ENCODE data around the gene EBLN2. TPM values are rescaled to one million over a fixed set of nuclear protein-coding genes. Genes with fewer than 3 reads are reported as not detected.
A peak's percentile ranks its signal among the peaks of the same experiment; 100 is the strongest.

Gene EBLN2
- total and polyA plus RNA-seq, 2 donors from 2014 or later: 0.24 to 4.5 TPM

DNA sequence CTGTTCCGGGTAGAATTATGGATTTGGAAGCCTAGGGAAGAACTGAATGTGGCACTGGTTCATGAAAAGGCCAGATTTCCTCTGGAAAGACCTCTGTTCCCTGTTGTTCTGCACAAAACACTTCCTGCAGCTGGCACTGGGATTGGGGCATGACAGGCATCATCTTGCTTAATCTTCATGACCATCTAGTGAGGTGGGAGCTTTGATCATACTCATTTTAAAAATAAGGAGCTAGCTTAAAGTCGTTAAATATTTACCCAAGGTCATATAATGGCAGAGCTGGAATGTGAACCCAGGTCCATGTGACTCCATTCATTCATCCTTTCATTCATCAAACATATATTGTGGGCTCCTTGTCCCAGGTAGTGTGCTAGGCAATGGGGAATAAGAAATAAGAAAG lies 40.4 kb downstream of the EBLN2 start:
- DNase-seq: peak in 2 of 5 donors; percentile 42 to 43
- TF ChIP-seq, protein P1, sequence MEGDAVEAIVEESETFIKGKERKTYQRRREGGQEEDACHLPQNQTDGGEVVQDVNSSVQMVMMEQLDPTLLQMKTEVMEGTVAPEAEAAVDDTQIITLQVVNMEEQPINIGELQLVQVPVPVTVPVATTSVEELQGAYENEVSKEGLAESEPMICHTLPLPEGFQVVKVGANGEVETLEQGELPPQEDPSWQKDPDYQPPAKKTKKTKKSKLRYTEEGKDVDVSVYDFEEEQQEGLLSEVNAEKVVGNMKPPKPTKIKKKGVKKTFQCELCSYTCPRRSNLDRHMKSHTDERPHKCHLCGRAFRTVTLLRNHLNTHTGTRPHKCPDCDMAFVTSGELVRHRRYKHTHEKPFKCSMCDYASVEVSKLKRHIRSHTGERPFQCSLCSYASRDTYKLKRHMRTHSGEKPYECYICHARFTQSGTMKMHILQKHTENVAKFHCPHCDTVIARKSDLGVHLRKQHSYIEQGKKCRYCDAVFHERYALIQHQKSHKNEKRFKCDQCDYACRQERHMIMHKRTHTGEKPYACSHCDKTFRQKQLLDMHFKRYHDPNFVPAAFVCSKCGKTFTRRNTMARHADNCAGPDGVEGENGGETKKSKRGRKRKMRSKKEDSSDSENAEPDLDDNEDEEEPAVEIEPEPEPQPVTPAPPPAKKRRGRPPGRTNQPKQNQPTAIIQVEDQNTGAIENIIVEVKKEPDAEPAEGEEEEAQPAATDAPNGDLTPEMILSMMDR (IDR thresholded peaks at IDR 0.05; ENCODE audit: borderline replicate concordance, extremely low read depth, insufficient read depth): no peak

DNA sequence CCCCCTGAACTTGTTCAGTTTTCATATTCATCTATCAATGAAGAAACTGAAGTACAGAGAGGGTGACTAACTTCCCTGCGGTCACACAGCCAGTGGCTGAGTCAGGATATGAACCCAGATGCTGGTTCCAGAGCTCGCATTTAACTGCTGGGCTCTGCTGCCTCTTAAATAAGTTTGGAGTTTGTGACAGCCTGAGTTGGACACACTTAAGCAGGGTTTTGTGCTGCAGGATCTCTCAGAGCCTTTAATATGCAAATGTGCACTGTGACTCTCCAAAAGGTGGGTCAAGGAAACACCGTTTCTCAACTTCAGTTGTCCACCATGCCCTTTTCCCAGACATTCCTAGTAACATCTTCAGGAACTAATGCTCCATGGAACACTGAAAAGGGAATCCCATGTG lies 45.8 kb downstream of the EBLN2 start:
- Histone ChIP-seq H3K4me3 (ENCODE audit: low read length in 3 of 3) (no peak overlapping the region), H3K4me1 (ENCODE audit: control insufficient read depth in 2 of 3, insufficient read depth in 2 of 3, low read depth in 1 of 3, low read length in 3 of 3) (no peaks in the 10 kb centered on the region), H3K9ac (ENCODE audit: low read length in 3 of 3) (no peak overlapping the region), H3K9me3 (ENCODE audit: control insufficient read depth in 2 of 3, insufficient read depth in 1 of 3, low read length in 3 of 3) (no peaks in the 10 kb centered on the region), H3K27ac (ENCODE audit: low read depth in 2 of 2, low read length in 2 of 2) (no peak overlapping the region), H3K36me3 (ENCODE audit: control insufficient read depth in 2 of 3, insufficient read depth in 3 of 3, low read length in 3 of 3) (no peaks in the 10 kb centered on the region), H3K27me3 (ENCODE audit: control insufficient read depth, insufficient read depth, low read length) (no peaks in the 10 kb centered on the region)
- DNase-seq (no peak), FAIRE-seq (no peak)
- TF ChIP-seq, protein P1 (IDR thresholded peaks at IDR 0.05; ENCODE audit: borderline replicate concordance, extremely low read depth, insufficient read depth): no peak
- intact Hi-C loops (cut with DNase I): no loop called here

More for the DNA sequence above, 40.4 kb downstream of the EBLN2 start:
- Histone ChIP-seq H3K9me3 (ENCODE audit: control insufficient read depth in 2 of 3, insufficient read depth in 1 of 3, low read length in 3 of 3) (no peaks in the 10 kb centered on the region), H3K4me3 (ENCODE audit: low read length in 3 of 3) (no peak overlapping the region), H3K4me1 (ENCODE audit: control insufficient read depth in 2 of 3, insufficient read depth in 2 of 3, low read depth in 1 of 3, low read length in 3 of 3) (no peaks in the 10 kb centered on the region), H3K27me3 (ENCODE audit: control insufficient read depth, insufficient read depth, low read length) (no peaks in the 10 kb centered on the region), H3K9ac (ENCODE audit: low read length in 3 of 3) (no peak overlapping the region), H3K36me3 (ENCODE audit: control insufficient read depth in 2 of 3, insufficient read depth in 3 of 3, low read length in 3 of 3) (no peaks in the 10 kb centered on the region), H3K27ac (ENCODE audit: low read depth in 2 of 2, low read length in 2 of 2) (no peak overlapping the region)
- FAIRE-seq: no peak
- intact Hi-C loops (cut with DNase I): loop anchor here (5.0 kb wide), 1 partner anchor 330 kb away; no protein-coding TSS in a partner anchor

DNA sequence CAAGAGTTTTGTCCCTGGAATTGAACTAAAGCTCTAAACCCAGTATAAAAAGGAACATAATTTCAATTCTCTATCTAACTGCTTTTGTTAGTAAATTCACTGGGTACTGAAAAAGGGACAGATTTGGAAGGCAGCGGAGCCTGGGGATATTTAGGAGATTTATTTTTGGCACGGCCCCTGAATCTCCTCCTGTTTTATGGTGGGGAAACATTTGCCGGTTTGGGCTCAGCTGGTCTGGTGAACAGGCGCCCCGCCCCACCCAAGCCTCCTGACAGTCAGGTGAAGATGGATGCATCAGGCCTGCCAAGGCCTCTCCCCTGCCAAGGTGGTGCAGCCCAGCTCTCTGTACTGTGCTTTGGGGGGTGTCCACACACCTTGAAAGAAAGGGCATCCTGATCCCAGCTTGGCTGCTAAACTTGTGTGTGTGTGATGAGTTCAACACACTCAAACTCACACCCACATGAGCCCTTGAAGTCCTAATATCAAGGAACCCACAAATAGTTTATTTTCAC lies 46.3 kb downstream of the EBLN2 start:
- no peaks in the 10 kb centered on the region for H3K9me3 ChIP-seq (ENCODE audit: control insufficient read depth in 2 of 3, insufficient read depth in 1 of 3, low read length in 3 of 3)
- no peaks in the 10 kb centered on the region for H3K27me3 ChIP-seq (ENCODE audit: control insufficient read depth, insufficient read depth, low read length)
- intact Hi-C loops (cut with DNase I): no loop called here
- H3K4me1 ChIP-seq (ENCODE audit: control insufficient read depth in 2 of 3, insufficient read depth in 2 of 3, low read depth in 1 of 3, low read length in 3 of 3): no peaks in the 10 kb centered on the region
- DNase-seq: no peak
- no peaks in the 10 kb centered on the region for H3K36me3 ChIP-seq (ENCODE audit: control insufficient read depth in 2 of 3, insufficient read depth in 3 of 3, low read length in 3 of 3)
- TF ChIP-seq, protein P1 (IDR thresholded peaks at IDR 0.05; ENCODE audit: borderline replicate concordance, extremely low read depth, insufficient read depth): no peak
- H3K27ac ChIP-seq (ENCODE audit: low read depth in 2 of 2, low read length in 2 of 2): no peak overlapping the region
- no peak overlapping the region for H3K4me3 ChIP-seq (ENCODE audit: low read length in 3 of 3)
- FAIRE-seq: no peak
- no peak overlapping the region for H3K9ac ChIP-seq (ENCODE audit: low read length in 3 of 3)

DNA sequence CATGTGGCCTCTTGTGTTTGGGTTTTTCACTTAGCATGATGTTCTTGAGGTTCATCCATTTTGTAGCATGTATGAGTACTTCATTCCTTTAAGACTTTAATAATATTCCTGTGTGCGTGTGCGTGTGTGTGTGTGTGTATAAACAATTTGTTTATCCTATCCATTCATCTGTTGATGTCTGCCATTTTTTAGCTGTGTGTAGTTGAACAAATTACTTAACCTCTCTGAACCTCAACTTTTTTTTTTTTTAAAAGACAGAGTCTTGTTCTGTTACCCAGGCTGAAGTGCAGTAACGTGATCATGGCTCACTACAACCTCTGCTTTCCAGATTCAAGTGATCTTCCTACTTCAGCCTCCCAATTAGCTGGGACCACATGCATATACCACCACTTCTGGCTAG lies 47.3 kb downstream of the EBLN2 start:
- Histone ChIP-seq H3K36me3 (ENCODE audit: control insufficient read depth in 2 of 3, insufficient read depth in 3 of 3, low read length in 3 of 3) (no peaks in the 10 kb centered on the region), H3K27ac (ENCODE audit: low read depth in 2 of 2, low read length in 2 of 2) (no peak overlapping the region), H3K9ac (ENCODE audit: low read length in 3 of 3) (no peak overlapping the region), H3K4me3 (ENCODE audit: low read length in 3 of 3) (no peak overlapping the region), H3K27me3 (ENCODE audit: control insufficient read depth, insufficient read depth, low read length) (no peaks in the 10 kb centered on the region), H3K9me3 (ENCODE audit: control insufficient read depth in 2 of 3, insufficient read depth in 1 of 3, low read length in 3 of 3) (no peaks in the 10 kb centered on the region), H3K4me1 (ENCODE audit: control insufficient read depth in 2 of 3, insufficient read depth in 2 of 3, low read depth in 1 of 3, low read length in 3 of 3) (no peaks in the 10 kb centered on the region)
- no peak for FAIRE-seq
- intact Hi-C loops (cut with DNase I): no loop called here
- no peak for DNase-seq
- TF ChIP-seq, protein P1 (IDR thresholded peaks at IDR 0.05; ENCODE audit: borderline replicate concordance, extremely low read depth, insufficient read depth): no peak
